Stimulated activated CD8-positive, alpha-beta memory T cell treated with anti-CD3 and anti-CD28 coated beads, Interleukin-4, amount 100 ng/mL, for 48 hours (primary cell): ENCODE measurements around the gene UGT3A2.
"Not testable (repeated sequence)": the region's sequence is repeated elsewhere in the genome, so short reads cannot be mapped to it uniquely, and the experiment has no call there.

Experiments used
- DNase-seq: peaks from one replicate; pipeline ENCODE4 v3.0.0-alpha.2; 2020

UGT3A2 gene

DNA sequence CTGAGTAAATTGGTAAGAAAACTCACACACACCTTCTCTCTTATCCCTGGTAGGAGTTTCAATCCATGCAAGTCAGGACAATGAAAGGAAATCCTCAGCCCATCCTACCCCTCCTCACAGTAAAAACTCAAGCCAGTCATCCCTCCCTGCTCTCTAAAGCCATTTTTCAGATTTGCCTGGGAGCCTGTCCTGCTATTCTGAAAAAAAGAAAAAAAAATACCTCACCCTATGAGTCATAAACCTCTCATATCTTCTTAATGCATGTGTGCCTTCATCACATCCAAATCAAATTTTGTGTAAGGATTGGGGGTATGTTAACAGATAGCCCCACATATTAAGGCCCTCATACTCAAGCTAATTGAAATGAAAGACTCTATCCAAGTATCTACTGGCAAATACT is 14.1 kb downstream of the UGT3A2 start:
- no peak for DNase-seq

DNA sequence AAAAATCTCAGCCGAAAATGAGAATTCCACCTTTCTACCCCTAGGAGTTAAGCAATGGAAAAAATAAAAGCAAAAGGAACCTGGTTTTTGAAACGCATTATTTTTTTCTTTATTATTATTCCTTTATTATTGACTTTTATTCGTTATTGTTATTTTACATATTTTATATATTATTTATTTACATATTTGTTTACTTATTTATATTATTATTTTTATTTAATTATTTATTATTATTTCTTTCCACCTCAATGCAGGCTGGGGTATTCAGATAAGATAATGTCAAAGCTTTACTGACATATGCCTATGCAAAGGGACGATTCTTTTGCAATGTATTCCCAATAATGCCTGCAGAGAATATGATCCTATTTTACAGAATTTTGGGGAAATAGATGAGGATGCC is 16.7 kb downstream of the UGT3A2 start:
- no peak for DNase-seq

DNA sequence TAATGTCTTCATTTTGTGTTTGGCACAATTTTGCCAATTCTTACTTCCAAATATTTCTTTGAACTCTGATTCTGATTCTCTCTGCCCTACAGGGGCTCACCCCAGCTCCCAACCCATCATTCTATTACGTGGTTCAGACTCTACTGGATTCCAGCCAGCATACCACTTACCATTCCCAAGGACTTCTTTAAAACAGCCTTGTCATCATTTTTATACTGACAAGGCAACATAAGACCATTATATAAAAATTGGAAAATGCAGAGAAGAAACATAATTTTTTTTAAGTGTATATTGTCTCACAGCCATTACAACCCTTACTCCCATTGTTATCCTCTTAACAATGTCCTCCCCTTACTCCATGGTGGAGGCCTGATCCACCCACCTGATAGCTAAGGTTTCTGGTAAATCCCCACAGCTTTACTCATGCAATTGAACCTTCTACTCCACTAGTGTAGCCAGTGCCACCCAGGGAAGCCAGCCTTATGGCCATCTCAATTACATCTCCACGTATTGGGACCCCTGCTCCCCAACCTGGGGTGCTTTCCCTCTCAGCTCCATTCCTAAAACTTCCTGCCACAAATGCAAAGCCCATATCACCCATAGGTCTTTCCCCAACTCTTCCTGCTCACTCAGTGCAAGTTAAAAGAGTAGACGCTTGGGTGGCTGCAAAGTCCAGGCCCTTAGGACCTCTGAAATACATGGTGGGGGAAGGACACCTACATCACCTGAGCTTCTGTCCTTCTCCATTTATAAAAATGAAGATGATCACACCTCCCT is 19.1 kb downstream of the UGT3A2 start:
- DNase-seq = no peak

DNA sequence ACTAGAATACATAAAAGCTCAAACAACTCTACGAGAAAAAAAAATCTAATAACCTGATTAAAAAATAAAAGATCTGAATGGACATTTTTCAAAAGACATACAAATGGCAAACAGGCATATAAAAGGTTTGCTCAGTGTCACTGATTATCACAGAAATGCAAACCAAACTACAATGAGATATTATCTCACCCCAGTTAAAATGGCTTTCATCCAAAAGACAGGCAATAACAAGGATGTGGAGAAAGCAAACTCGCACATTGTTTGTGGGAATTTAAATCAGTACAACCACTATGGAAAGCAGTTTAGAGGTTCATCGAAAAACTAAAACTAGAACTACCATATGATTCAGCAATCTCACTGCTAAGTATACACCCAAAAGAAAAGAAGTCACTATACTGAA is 20.8 kb downstream of the UGT3A2 start:
- no peak for DNase-seq

DNA sequence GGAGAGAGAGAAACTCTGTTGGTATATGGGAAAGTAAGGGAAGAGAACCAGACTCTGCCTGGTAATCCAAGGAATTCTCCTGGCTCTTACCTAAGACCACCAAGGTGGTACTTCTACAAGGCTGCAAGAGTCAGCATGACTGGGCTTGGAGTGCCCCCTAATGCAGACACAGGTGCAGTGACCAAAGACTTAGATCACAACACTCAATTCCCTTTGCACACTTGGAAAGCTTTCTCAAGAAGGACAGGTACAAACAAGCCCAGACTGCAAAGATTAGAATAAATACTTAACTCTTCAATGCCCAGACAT is 25.2 kb downstream of the UGT3A2 start:
- no peak for DNase-seq

DNA sequence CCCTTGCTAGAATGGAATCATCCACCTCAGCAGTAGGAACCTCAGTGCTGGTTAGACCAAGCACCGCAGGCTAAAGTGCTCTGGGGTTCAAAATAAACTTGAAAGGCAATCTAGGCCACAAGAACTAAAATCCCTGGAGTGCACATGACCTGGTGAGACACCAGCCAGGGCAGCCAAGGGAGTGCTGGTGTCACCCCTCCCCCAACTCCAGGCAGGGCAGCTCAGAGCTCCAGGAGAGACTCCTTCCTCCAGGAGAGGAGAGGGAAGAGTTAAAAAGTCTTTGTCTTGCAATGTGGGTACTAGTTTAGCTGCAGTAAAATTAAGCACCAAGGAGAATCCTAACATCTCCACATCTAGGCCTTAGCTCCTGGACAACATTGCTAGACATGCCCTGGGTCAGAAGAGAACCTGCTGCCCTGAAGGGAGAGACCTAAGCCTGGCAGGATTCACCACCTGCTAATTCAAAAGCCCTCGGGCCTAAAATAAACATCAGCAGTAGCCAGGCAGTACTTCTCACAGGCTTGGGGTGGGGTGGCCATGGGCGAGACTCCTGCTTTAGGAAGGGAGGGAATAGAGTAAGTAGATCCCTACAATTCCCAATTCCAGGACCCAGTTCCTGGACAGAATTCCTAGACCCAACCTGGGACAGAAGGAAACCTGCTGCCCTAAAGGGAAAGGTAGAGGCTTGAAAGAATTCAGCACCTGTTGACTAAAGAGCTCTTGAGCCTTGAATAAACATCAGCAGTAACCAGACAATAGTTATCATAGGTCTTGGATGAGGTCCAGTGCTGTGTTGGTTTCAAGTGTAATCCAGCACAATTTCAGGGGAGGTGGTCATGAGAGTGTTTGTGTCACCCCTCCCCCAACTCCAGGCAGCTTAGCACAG is 25.8 kb downstream of the UGT3A2 start:
- no peak for DNase-seq

DNA sequence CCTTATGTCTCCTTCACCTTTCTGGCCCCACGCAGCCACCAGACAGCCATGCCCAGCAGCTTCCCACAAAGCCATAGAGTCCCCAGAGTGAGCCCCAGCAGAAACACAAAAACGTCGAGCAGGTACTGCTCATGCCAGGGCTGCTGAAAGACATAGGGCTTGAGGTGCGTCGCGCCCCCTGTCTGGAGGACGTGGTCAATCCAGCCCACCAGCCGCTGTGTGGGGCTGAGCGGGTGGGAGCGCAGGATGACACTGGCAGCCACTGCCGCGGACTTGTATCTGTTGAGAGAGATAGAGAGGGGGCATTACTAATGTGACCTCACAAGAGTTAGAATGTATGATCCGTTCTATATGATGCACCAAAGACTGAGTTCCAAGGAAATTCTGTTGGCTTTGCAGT is 31.0 kb downstream of the UGT3A2 start:
- no peak for DNase-seq

DNA sequence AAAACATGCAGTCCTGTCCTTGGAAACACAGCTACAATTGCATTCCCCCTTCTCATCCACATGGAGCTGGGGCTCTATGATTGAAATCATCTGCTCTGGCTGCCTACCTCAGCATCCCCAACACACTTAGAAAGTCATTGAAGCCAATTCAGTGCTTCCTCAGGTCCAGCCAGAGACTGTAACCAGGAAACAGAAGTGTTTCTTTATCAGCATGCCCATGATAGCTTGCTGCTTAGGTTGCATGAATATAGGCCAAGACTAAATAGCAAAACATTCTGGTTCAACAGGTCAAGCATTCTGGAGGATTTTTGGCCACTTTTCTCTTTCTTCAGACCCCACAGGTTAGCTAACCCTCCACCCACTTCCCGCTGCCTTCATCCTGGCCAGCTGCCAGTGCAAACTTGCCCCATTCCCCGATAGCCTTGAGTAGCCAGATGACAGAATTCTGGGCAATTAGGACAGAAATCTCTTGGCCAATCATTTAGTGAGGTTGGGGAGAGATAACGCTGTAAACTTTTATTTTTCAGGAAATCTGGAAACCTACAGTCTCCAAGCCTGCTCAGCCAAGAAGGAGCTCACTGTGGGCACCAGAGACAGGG is 32.0 kb downstream of the UGT3A2 start:
- DNase-seq = not testable (repeated sequence)

DNA sequence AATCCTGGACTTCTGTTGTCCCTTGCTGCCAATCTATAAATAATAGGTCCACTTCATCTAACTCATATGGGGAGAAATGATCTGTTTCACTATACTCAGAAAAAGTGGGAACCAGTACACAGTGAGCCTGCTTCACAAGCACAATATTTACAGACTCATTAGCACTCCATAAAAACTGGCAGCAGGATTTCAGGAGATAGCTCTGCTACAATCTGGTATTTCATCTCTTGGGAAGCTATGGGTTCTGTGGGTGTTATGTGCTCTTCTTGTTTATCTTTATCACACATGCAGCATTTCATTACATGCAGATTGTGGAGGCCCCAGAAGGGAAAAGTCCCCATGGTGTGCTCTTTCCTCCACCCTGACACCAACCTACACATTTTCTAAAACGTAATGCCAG is 33.2 kb downstream of the UGT3A2 start:
- DNase-seq = no peak

DNA sequence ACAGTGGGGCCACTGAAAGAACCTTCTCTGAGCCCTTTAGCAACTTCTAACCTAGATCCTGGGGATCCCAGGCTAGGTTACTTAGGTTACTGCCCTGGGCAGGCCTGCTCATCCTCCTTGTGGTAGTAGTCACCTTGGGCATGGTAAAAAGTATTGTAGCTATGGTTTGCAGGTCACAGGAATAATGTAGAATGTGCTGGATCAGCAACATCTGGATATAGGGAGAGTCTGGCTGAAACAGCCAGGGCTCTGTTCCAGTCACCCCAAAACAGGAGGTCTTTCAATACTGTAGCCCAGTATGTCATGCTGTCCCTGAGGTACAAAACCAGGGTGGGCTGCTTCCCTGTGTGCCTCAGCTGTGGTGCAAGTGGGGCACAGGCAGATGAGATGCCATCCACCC is 33.6 kb downstream of the UGT3A2 start:
- no peak for DNase-seq

DNA sequence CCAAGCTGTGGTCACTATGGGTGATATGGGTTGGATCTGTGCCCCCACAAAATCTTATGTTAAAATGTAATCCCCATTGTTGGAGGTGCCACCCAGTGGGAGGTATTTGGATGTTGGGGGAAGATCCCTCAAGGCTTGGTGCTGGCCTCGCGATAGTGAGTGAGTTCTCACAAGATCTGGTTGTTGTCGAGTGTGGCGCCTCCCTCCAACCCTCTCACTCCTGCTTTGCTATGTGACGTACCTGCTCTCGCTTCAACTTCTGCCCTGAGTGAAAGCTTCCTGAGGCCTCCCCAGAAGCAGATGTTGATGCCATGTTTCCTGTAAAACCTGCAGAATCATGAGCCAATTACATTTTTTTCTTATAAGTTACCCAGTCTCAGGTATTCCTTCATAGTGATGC is 35.5 kb downstream of the UGT3A2 start:
- no peak for DNase-seq

DNA sequence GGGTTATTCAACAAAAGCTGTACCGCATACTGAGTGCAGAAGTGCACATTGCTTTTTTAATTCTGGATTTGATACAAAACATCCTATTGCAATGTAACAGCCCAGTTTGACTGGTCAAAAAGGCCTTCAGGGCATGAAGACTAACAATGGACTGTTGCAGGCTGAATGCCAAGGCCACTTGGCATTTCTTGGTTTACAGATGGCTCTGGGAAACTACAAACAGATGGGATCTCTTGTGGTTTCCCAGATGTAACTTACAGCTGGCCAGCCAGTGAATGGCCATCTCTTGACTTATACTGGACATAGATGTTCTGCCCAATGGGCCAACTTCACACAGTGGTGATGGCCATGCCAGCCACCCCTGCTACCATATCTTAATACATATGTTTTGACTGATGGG is 36.8 kb downstream of the UGT3A2 start:
- no peak for DNase-seq

DNA sequence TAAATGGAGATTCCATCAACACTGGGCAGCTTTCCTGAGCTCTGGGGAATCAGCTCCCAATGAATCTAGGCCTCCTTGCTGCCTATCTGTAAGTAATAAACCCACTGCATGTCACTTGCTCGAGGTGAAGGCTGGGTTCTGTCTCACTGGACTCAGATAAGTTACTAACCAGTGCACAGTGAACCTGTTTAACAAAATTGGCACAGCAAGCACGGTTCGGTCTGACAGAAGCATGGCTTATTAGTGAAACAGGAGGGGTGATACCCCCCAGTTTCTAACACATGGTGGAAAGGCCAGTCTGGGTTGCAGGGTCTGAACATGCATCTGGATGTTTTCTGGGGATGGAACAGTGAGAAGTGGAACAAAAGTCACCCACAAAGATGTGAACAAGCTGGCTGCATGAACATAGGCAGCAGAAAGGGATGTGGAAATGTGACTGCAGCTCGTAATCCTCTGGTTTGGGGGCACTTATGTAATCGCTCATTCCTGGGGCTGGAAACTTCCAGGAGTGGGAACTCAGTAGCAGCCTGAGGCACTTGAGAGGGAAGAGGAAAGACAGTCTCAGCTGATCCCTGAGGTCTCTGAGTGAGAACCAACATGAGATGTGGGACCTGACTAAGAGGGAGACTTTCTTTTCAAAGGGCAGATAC is 37.7 kb downstream of the UGT3A2 start:
- no peak for DNase-seq

DNA sequence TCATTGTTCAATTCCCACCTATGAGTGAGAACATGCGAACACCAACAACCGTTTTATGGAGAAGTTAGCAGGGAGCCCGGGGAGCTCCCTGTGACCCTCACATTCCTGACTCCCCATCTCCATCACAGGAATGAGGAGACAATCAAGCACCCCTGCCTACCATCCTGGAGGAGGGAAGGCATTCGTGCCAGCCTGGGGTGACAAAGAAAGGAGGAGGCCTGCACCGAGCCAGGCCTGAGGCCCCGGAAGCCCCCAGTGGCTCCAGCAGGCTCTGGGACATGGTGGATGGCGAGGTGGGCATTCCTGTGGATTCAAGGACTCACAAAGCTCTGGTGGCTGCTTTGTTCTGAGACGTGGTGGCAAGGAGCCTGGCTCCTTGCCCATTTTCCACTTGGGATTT is 39.0 kb downstream of the UGT3A2 start:
- no peak for DNase-seq

DNA sequence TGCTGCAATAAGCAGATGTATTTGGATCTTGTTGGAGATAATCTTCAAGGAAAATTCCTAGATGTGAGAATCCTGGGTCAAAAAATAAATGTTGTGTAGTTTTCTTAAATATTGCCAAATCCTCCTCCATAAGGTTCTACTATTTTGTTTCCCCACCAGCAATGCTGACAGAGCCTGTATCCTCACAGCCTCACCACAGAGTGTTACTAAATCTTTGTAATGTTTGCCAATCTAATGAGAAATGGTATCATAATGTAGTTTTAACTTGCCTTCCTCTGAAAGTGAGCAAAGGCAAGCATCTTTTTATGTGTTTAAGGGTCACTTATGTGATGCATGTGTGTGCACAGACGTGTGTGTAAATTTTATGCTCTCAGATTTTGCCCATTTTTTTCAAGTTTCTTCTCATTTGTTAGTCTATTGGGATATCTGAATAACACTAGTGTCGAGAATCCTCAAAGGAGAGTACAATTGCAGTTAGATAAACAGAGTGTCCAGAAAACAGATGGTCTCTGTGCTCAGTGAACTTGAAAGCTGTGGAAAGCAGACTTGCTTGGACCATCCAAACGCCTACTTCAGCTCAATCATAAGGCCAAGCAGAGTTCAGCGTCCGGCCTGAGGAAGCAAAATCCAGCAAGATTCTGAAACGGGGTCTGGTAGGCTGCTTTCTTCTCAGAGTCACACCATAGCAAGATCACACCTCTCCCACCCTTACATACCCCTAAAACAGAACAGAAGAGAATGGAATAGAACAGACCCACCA is 39.8 kb downstream of the UGT3A2 start:
- no peak for DNase-seq

DNA sequence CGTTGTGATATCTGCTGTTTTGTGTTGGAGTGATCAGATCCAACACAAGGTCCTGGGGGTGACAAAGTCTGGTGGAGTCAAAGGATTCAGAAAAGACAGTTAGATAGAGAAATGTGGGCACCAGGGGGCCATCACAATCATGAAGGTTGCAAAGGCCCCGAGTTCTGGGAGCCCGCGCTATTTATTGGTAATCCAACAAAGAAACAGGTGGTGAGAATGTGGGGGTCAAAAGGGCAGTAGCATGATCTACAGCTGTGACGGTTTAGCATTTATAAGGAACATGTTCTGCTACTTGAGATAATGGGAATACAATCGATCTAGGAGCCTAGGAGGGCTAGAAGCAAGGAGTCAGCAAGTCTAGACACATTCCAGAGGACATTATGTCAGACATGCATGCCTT is 44.4 kb downstream of the UGT3A2 start:
- DNase-seq = not testable (repeated sequence)

DNA sequence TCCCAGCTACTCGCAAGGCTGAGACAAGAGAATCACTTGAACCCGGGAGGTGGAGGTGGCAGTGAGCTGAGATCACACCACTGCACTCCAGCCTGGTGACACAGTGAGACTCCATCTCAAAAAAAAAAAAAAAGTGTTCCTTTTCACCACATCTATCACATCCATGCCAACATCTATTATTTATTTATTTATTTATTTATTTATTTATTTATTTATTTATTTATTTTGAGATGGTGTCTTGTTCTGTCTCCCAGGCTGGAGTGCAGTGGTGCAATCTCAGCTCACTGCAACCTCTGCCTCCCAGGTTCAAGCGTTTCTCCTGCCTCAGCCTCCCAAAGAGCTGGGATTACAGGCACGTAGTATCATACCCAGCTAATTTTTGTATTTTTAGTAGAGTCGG is 47.1 kb downstream of the UGT3A2 start:
- not testable (repeated sequence) for DNase-seq

DNA sequence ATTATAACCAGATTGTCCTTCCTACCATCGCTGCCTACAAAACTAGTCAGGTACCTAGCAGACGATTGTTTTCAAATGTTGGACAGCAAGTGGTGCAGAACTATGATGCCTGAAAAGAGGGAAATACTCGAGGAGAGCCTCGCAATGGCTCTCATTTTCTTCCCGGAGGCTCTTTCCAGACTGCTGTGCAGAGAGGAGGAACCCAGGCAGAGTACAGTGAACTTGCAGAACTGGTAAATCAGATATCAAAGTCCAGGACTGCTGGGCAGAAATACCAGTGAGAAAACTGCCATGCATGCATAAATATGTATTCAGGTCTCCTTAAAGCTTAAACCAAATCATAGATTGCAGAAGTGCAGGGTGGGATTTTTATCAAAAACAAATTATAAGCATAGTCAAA is 49.1 kb downstream of the UGT3A2 start:
- DNase-seq = no peak

DNA sequence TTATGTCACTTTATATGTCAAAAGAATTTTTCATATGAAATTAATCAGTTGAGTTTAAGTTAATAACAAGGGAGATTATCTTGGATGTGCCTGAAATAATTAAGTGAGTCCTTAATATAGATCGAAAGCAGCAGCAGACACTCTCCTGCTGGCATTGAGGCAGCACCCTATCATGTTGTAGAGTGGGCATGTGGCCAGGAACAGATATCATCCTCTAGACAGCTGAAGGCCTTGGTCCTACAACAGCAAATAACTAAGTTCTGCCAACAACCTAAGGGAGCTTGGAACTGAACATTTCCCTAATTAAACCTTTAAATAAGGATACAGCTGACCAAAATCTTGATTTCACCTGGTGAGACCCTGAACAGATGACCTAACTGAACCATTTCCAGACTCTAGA is 49.7 kb downstream of the UGT3A2 start:
- DNase-seq = no peak

DNA sequence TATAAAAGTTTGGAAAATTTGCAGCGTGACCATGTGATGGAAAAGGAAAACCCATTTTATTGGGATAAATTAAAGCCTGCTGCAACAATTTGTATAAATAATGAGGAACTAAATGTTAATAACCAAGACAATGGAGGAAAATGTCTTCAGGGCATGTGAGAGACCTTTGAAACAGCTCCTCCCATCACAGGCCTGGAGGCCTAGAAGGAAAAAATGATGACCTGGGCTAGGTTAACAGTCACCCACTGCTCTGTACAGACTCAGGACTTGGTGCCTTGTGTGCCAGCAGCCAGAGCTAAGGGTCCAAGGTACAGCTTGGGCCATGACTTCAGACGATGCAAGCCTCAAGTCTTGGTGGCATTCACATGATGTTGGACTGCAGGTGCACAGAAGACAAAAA is 53.5 kb downstream of the UGT3A2 start:
- no peak for DNase-seq

DNA sequence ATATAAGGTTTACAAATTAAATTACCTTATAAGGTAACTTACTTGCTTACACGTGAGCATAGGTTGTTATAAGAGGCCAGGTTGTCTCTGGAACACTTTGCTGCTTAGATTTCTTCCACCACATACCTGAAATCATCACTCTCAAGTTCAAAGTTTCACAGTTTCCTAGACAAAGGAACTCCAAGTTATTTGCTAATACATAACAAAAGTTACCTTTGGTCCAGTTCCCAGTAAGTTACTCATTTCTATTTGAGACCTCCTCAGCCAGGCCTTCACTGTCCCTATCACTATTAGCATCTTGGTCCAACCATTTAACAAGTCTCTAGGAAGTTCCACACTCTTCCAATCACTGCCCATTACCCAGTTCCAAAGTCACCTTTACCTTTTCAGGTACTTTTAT is 57.0 kb downstream of the UGT3A2 start:
- no peak for DNase-seq

DNA sequence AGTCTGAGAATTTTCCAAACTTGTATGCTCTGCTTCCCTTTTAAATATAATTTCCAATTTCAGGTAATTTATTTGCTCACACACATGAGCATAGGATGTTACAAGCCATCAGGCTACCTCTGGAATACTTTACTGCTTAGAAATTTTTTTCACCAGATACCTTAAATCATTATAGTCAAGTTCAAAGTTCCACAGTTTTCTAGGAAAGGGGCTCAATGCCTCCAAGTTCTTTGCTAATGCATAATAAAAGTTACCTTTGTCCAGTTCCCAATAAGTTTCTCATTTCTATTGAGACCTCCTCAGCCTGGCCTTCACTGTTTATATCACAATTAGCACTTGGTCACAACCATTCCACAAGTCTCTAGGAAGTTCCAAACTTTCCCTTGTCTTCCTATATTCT is 59.3 kb downstream of the UGT3A2 start:
- DNase-seq = no peak

DNA sequence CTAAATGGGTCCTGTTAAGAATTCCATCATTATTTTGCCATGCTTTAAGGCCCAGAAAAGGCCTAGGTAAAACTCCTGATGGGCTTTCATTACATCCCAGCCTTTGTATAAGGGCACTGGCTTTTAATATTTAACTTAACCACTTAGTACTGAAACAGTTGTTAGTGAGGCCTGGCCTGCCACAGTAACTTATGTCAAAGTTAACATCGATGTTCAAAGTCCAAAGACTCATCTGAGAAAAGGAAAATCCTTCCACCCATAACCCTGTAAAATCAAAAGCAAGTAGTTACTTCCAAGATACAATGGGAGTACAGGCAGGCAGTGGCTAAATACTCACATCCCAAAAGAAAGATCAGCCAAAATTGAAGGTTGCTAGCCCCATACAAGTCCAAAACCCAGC is 60.5 kb downstream of the UGT3A2 start:
- no peak for DNase-seq
